ENCODE measurements around the gene EPHX1.

DNA sequence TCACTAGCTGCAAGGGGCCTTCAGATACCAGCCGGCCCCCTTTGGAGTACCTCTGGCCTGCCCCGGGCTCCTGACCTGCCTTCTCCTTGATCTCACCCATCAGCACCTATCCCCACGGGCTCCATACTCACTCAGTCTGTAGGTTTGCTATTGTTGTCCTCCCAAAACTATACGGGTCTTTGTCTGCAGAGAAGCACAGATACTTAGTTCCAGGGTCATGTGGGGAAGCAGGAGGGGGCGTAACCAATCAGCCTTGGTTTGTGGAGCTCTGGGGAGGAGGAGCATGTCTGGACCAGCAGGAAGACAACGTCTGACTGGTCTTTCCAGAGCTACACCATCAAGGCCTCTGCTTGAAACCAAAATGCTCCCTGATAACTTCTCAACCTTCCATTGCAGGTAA is 57.1 kb downstream of the EPHX1 start:
- TF ChIP-seq TP53 (CRISPR knock-in tag; IDR thresholded peaks at IDR 0.05) (no peak), RFX5 (IDR thresholded peaks at IDR 0.05) (no peak), ZC3H11A (IDR thresholded peaks at IDR 0.05) (no peak), HDAC2 (IDR thresholded peaks at IDR 0.05) (no peak), CHD4 (IDR thresholded peaks at IDR 0.05; ENCODE audit: borderline replicate concordance) (no peak), SREBF2 (IDR thresholded peaks at IDR 0.05) (no peak), JUNB (IDR thresholded peaks at IDR 0.05) (no peak), EP300 (IDR thresholded peaks at IDR 0.05) (no peak)
- TF ChIP-seq, protein P1, sequence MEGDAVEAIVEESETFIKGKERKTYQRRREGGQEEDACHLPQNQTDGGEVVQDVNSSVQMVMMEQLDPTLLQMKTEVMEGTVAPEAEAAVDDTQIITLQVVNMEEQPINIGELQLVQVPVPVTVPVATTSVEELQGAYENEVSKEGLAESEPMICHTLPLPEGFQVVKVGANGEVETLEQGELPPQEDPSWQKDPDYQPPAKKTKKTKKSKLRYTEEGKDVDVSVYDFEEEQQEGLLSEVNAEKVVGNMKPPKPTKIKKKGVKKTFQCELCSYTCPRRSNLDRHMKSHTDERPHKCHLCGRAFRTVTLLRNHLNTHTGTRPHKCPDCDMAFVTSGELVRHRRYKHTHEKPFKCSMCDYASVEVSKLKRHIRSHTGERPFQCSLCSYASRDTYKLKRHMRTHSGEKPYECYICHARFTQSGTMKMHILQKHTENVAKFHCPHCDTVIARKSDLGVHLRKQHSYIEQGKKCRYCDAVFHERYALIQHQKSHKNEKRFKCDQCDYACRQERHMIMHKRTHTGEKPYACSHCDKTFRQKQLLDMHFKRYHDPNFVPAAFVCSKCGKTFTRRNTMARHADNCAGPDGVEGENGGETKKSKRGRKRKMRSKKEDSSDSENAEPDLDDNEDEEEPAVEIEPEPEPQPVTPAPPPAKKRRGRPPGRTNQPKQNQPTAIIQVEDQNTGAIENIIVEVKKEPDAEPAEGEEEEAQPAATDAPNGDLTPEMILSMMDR (IDR thresholded peaks at IDR 0.05) = no peak
- TF ChIP-seq, protein P2, sequence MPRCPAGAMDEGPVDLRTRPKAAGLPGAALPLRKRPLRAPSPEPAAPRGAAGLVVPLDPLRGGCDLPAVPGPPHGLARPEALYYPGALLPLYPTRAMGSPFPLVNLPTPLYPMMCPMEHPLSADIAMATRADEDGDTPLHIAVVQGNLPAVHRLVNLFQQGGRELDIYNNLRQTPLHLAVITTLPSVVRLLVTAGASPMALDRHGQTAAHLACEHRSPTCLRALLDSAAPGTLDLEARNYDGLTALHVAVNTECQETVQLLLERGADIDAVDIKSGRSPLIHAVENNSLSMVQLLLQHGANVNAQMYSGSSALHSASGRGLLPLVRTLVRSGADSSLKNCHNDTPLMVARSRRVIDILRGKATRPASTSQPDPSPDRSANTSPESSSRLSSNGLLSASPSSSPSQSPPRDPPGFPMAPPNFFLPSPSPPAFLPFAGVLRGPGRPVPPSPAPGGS (IDR thresholded peaks at IDR 0.05) = no peak
- TF ChIP-seq, protein P3, sequence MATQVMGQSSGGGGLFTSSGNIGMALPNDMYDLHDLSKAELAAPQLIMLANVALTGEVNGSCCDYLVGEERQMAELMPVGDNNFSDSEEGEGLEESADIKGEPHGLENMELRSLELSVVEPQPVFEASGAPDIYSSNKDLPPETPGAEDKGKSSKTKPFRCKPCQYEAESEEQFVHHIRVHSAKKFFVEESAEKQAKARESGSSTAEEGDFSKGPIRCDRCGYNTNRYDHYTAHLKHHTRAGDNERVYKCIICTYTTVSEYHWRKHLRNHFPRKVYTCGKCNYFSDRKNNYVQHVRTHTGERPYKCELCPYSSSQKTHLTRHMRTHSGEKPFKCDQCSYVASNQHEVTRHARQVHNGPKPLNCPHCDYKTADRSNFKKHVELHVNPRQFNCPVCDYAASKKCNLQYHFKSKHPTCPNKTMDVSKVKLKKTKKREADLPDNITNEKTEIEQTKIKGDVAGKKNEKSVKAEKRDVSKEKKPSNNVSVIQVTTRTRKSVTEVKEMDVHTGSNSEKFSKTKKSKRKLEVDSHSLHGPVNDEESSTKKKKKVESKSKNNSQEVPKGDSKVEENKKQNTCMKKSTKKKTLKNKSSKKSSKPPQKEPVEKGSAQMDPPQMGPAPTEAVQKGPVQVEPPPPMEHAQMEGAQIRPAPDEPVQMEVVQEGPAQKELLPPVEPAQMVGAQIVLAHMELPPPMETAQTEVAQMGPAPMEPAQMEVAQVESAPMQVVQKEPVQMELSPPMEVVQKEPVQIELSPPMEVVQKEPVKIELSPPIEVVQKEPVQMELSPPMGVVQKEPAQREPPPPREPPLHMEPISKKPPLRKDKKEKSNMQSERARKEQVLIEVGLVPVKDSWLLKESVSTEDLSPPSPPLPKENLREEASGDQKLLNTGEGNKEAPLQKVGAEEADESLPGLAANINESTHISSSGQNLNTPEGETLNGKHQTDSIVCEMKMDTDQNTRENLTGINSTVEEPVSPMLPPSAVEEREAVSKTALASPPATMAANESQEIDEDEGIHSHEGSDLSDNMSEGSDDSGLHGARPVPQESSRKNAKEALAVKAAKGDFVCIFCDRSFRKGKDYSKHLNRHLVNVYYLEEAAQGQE (IDR thresholded peaks at IDR 0.05) = no peak

Data from A549 (cell line).